Sigmoid colon (tissue), 7 donors: ENCODE measurements around the gene CDH23. TPM values are rescaled to one million over a fixed set of nuclear protein-coding genes. Genes with fewer than 3 reads are reported as not detected.

ENCODE experiments used
- DNase-seq: peaks from one replicate; pipeline ENCODE4 v3.0.0-alpha.2; 2019
- H3K27ac ChIP-seq, 4 donors: fragments of 200-600 bp; sonication (generic); one replicate each; pipeline ENCODE4 v1.5.1; 2016 to 2019; ENCODE audit warnings: mild to moderate bottlenecking in 1 of 4
- H3K27me3 ChIP-seq, 3 donors: fragments of 200-600 bp; sonication (generic); one replicate each; pipeline ENCODE4 v1.5.1; 2019; ENCODE audit warnings: mild to moderate bottlenecking in 1 of 3
- H3K36me3 ChIP-seq, 4 donors: fragments of 200-600 bp; sonication (generic); one replicate each; pipeline ENCODE4 v1.5.1; 2016 to 2019
- H3K4me1 ChIP-seq, 4 donors: fragments of 200-600 bp; sonication (generic); one replicate each; pipeline ENCODE4 v1.5.1; 2017 to 2019
- H3K4me3 ChIP-seq, 4 donors: fragments of 200-600 bp; sonication (generic); one replicate each; pipeline ENCODE4 v1.5.1; 2017 to 2019; ENCODE audit warnings: mild to moderate bottlenecking in 2 of 4, moderate library complexity in 1 of 4
- H3K9me3 ChIP-seq, 4 donors: fragments of 200-600 bp in 3 of 4; sonication (generic) in 3 of 4; one replicate each; pipeline versions ENCODE4 v1.5.1 to v1.6.1; 2013 to 2019
- EP300 ChIP-seq, 4 donors: sonication (generic); formaldehyde crosslinking; IDR thresholded peaks; one replicate each; pipeline ENCODE4 v1.6.1; 2017; ENCODE audit warnings: antibody characterized with exemption in 4 of 4
- POLR2A ChIP-seq, 2 donors: fragments of 450-650 bp; IDR thresholded peaks; one replicate each; pipeline ENCODE4 v1.6.1; 2016; ENCODE audit warnings: antibody characterized with exemption in 2 of 2, mild to moderate bottlenecking in 2 of 2, moderate library complexity in 2 of 2
- POLR2AphosphoS5 ChIP-seq, 4 donors: sonication (generic); formaldehyde crosslinking; IDR thresholded peaks; one replicate each; pipeline ENCODE4 v1.6.1; 2017; ENCODE audit warnings: antibody characterized with exemption in 4 of 4
- WGBS, 2 donors: extraction: QIAGEN DNeasy Blood & Tissue Kit; methylation state at CpG; one replicate each; pipeline ENCODE4 v1.1.7; 2013; 5-methylcytosine and 5-hydroxymethylcytosine counted together
- intact Hi-C: fragments of 100-400 bp; cut with DNase I; formaldehyde crosslinking; loops from one replicate; pipeline ENCODE4 v1.15.1; 2023
- polyA plus RNA-seq, 3 donors: library from polyadenylated mRNA; stranded (reverse); fragments of 200-250 nt; gene quantifications; one replicate each; pipeline ENCODE4 v1.2.3, GENCODE V29; 2013
- total RNA-seq, 4 donors: library from RNA; depleted of rRNA; stranded (reverse); fragments of >200 nt; gene quantifications; one replicate each; pipeline ENCODE4 v1.1.0, GENCODE V29; 2016
- TF ChIP-seq, protein P1 (sequence below), 4 experiments: fragments of 450-650 bp in 3 of 4; fragments of 200-600 bp in 1 of 4; IDR thresholded peaks; one replicate each; pipeline ENCODE4 v1.5.1; 2016 to 2019; ENCODE audit warnings: antibody characterized with exemption in 4 of 4, mild to moderate bottlenecking in 3 of 4, moderate library complexity in 2 of 4
- donor health status: healthy with polysubstance abuse.
- donor health status: Bipolar disorder and iron deficiency.
- donor health status: healthy.

The CDH23 gene
- total and polyA plus RNA-seq, 7 donors: 1.5 to 7.2 (median 3.0) TPM

DNA sequence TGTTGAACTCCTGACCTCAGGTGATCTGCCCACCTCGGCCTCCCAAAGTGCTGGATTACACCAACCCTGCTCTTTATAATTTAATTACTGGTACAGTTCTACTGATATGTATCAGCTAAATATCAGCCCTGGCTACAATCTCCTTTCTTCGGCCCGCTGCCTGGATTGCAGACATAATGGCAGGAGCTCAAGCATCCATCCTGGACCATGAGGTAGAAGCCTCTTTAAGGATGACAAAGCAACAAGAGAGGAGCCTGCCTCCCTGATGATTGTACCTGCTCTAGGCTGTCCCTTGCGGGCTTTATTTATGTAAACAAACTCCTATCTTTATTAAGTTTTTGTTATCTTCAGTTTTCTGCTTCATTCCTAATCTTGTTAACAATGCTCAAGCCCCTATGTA lies 459.9 kb downstream of the CDH23 start:
- Histone ChIP-seq H3K36me3 (no peaks in the 10 kb centered on the region), H3K4me3 (no peak overlapping the region), H3K9me3 (no peaks in the 10 kb centered on the region), H3K27me3 (no peaks in the 10 kb centered on the region), H3K27ac (no peak overlapping the region), H3K4me1 (peaks cover 0 to 25% (median 22%) of the 10 kb centered on the region in 4 donors)
- 87 to 96% methylated on average over 4 of the region's 4 CpGs for WGBS, 2 donors
- no peak for TF ChIP-seq POLR2A (IDR thresholded peaks at IDR 0.05)
- TF ChIP-seq, protein P1, sequence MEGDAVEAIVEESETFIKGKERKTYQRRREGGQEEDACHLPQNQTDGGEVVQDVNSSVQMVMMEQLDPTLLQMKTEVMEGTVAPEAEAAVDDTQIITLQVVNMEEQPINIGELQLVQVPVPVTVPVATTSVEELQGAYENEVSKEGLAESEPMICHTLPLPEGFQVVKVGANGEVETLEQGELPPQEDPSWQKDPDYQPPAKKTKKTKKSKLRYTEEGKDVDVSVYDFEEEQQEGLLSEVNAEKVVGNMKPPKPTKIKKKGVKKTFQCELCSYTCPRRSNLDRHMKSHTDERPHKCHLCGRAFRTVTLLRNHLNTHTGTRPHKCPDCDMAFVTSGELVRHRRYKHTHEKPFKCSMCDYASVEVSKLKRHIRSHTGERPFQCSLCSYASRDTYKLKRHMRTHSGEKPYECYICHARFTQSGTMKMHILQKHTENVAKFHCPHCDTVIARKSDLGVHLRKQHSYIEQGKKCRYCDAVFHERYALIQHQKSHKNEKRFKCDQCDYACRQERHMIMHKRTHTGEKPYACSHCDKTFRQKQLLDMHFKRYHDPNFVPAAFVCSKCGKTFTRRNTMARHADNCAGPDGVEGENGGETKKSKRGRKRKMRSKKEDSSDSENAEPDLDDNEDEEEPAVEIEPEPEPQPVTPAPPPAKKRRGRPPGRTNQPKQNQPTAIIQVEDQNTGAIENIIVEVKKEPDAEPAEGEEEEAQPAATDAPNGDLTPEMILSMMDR (IDR thresholded peaks at IDR 0.05): no peak
- no peak for TF ChIP-seq POLR2AphosphoS5 (IDR thresholded peaks at IDR 0.05)
- no peak for TF ChIP-seq EP300 (IDR thresholded peaks at IDR 0.05)
- no peak for DNase-seq
- intact Hi-C loops: no loop called here

- Histone ChIP-seq H3K36me3 (no peaks in the 10 kb centered on the region), H3K4me3 (no peak overlapping the region), H3K27ac (no peak overlapping the region), H3K27me3 (no peaks in the 10 kb centered on the region), H3K9me3 (no peaks in the 10 kb centered on the region), H3K4me1 (peaks cover 0 to 26% (median 22%) of the 10 kb centered on the region in 4 donors)
- 84 to 86% methylated on average over 12 of the region's 12 CpGs for WGBS, 2 donors
- no peak for TF ChIP-seq POLR2AphosphoS5 (IDR thresholded peaks at IDR 0.05)
- TF ChIP-seq EP300 (IDR thresholded peaks at IDR 0.05): no peak
- TF ChIP-seq, protein P1 (IDR thresholded peaks at IDR 0.05): no peak
- no peak for TF ChIP-seq POLR2A (IDR thresholded peaks at IDR 0.05)
- peak; percentile 81 for DNase-seq
- intact Hi-C loops: no loop called here
Measured at GRCh38 chr10:71857934-71858890, 461.5 kb downstream of the CDH23 start.

- peak in 2 of 4 donors; percentile 44 to 89 for TF ChIP-seq EP300 (IDR thresholded peaks at IDR 0.05)
- TF ChIP-seq, protein P1 (IDR thresholded peaks at IDR 0.05): no peak
- TF ChIP-seq POLR2AphosphoS5 (IDR thresholded peaks at IDR 0.05): peak; percentile 50 to 94 (median 74)
- peaks cover 0 to 26% (median 22%) of the 10 kb centered on the region in 4 donors for H3K4me1 ChIP-seq
- H3K4me3 ChIP-seq: no peak overlapping the region
- H3K9me3 ChIP-seq: no peaks in the 10 kb centered on the region
- no peaks in the 10 kb centered on the region for H3K36me3 ChIP-seq
- no peaks in the 10 kb centered on the region for H3K27me3 ChIP-seq
- peak overlapping the region; percentile 87 to 93 (median 90) for H3K27ac ChIP-seq
- WGBS, 2 donors: 69 to 73% methylated on average over 11 of the region's 11 CpGs
- DNase-seq: peak; percentile 99
- intact Hi-C loops: no loop called here
Measured at GRCh38 chr10:71860243-71861029, 463.7 kb downstream of the CDH23 start.

GRCh38 chr10:71863203-71863602 lies 466.5 kb downstream of the CDH23 start:
- Histone ChIP-seq H3K36me3 (no peaks in the 10 kb centered on the region), H3K9me3 (no peaks in the 10 kb centered on the region), H3K27ac (no peak overlapping the region), H3K4me1 (peaks cover 0 to 26% (median 22%) of the 10 kb centered on the region in 4 donors), H3K27me3 (no peaks in the 10 kb centered on the region), H3K4me3 (no peak overlapping the region)
- DNase-seq: no peak
- WGBS, 2 donors: 92 to 94% methylated on average over 6 of the region's 6 CpGs
- intact Hi-C loops: no loop called here
- TF ChIP-seq EP300 (IDR thresholded peaks at IDR 0.05) (no peak), POLR2AphosphoS5 (IDR thresholded peaks at IDR 0.05) (no peak), POLR2A (IDR thresholded peaks at IDR 0.05) (no peak)
- TF ChIP-seq, protein P1 (IDR thresholded peaks at IDR 0.05): no peak
